HG02610 (cell line): ENCODE results near the gene HLA-G.

Source experiments
- ATAC-seq: cut with Tn5 transposase; IDR thresholded peaks from one replicate; pipeline ENCODE4 v1.9.1; 2021; ENCODE audit warnings: mild to moderate bottlenecking, moderate library complexity; ENCODE audit not compliant: unreplicated experiment

HLA-G gene

DNA sequence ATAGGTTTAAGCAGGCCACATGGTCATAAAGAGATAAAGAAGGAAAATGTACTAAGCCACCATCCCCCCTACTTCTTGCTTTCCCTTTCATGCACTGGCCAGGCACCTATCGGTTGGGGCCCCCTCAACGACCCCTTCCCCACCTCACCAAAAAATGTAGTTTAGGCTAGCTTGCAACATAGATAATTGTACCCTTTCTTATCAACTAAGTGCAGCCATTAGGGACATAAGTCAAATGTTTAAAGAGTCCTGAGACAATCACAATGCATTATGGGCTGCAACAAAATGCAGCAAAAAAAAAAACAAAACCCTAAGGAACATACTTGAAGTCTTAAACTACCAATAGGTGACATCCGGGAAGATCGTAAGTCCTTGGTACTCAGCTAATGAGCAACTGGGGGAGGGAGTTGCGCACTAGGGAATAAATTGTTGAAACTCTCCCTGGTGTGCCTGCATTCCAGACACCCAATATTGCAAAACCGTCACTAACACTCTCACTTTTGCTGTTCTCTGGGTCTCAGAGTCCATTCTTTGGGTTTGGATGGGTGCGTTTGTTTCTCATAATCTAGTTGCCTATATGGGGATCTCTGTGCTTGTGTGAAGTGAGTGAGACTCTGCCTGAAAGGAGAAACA is 12.4 kb upstream of the HLA-G start:
- no peak for ATAC-seq

DNA sequence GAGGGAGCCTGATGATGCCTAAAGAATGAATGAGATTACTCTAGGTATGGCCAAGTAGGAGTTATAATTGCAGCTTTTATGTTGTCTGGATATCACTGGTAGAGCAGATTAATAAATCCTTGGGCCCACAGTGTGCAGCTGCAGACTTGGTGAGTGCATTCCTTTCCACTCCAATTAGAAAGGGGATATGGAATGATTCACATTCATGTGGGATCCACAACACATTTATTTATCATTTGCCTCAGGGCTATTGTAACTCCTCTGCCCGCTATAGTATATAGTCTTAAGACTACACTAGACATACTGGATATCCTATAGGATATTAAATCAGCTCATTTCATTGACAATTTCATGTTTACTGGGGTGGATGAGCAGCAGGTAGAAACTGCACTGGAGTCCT is 11.6 kb upstream of the HLA-G start:
- no peak for ATAC-seq

- ATAC-seq: no peak
Observed at GRCh38 chr6:29818892-29819291, 8.7 kb upstream of the HLA-G start.

GRCh38 chr6:29824144-29824543 is 3.5 kb upstream of the HLA-G start:
- no peak for ATAC-seq

DNA sequence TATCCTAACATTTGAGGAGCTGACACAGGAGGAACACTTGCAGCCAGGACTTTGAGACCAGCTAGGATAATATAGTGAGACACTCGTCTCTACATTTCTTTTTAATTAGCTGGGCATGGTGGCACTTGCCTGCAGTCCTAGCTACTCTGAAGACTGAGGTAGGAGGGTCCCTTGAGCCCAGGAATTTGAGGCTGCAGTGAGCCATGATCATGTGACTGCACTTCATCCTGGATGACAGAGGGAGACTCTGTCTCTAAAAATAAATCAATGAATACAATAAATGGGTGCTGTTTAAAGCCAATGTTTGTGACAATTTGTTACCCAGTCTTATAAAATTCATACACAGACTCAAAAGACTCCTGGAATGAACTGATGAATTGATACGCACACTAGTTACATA is 1.8 kb upstream of the HLA-G start:
- no peak for ATAC-seq

DNA sequence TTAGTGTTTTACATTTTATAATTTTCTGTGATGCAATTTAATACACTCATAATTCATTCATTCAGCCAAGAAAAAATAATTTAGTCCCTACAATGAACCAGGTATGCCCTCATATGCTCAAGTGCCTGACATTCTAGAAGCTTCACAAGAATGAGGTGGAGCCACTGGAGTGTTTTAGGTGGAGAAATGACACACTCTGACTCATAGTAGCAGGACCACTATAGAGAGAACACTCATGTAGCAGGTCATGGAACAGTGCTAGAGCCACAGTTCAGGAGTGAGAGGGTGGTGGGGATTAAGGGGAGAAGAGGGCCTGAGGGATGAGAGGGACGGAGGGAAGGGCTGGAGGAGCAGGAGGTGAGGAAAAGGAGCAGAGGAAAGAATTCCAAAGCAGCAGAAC is 1.4 kb upstream of the HLA-G start:
- no peak for ATAC-seq

- no peak for ATAC-seq
Observed at GRCh38 chr6:29828471-29828797, 809 bp downstream of the HLA-G start.

GRCh38 chr6:29829766-29830165 is 2.1 kb downstream of the HLA-G start:
- ATAC-seq: no peak

GRCh38 chr6:29830409-29830808 is 2.8 kb downstream of the HLA-G start:
- no peak for ATAC-seq

GRCh38 chr6:29831776-29832175 is 4.2 kb downstream of the HLA-G start:
- no peak for ATAC-seq

DNA sequence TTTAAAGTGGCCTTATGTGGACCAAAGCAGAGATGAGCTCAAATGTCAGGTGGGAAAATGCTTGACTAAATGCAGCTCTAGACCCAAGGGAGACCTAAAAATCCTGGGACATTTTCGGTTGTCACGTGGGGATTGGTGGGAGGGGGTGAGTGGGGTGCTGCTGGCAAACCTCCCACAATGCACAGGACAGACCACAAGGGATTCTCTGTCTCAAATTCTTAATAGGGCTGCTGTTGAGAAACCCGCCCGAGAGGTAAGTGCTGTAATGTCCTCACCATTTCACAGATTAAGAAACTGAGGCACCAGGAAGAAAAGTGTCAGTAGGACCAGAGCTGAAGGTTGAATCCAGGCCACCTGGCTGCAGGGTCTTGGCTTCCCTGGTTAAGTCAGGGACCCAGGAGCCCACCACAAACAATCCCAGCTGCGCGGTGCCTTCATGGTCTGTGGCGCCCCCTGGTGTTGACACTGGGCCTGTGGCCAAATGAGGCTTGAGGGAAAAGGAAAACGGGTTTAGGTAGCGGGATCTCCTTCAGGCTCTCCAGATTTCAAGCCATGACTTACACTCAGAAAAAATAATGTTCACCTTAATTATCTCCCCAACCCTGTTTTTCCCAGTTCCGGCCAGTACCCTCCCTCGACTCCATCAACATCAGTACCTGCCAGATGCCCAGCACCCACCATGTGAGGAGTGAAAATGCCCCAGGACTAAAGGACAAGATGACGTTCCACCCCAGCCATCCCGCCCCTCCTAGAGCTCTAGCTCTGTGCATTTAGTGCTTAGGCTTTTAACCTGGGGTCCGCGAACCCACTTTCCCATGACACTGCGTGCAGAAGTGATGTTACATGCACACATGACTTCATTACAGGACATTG is 7.2 kb downstream of the HLA-G start:
- no peak for ATAC-seq

DNA sequence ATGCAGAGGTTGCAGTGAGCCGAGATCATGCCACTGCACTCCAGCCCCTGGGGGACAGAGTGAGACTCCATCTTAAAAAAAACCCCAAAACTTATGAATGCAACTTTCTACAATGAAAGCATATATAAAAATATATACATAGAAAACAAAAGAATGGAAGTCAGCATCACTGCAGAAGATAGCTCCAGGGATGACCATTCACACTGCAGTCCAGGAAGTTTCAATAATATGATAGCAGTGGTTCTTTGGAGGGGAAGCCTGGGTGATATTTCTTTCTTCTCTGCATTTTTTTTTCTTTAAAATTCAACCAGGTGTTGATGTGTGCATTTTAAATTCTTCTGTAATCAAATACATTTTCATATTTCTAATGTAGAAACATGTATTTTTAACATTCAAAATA is 12.3 kb downstream of the HLA-G start:
- ATAC-seq: no peak

- ATAC-seq: no peak
Observed at GRCh38 chr6:29841030-29841429, 13.4 kb downstream of the HLA-G start.

GRCh38 chr6:29845405-29846006 is 17.9 kb downstream of the HLA-G start:
- no peak for ATAC-seq

DNA sequence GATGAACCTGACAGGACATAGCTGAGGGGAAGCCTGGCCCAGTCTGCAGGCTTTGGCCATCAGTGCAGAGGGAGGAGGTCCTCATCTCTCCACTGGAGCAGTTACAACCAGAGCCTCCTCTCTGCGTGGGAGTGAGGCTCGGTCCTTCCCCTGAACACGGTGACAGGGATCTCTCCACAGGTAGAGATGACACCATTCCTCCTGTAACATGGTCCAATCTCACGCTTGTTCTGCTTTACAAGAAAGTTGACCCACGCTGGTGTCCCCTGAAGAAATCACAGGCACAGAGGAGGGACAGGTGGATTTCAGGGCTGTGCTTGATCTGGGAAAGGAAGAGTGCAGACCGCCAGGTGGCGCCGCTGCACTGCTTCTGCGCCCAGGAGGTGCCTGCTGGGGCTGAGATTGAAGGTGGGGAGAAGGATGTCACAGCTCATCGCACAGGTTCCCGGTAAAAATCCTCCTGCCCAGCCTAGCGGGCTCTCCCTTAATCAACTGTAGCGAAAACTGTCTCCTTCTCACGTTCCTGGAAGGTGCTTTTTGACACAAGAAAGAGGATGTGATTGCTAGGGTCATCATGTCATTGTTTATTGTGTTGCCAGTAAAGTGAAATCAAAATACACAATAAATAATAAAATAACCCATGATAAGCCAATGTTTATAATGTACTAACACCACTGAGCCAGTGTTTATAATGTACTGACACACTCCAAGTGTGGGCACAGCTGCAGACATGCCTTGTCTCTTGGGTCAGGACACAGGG is 20.4 kb downstream of the HLA-G start:
- no peak for ATAC-seq

DNA sequence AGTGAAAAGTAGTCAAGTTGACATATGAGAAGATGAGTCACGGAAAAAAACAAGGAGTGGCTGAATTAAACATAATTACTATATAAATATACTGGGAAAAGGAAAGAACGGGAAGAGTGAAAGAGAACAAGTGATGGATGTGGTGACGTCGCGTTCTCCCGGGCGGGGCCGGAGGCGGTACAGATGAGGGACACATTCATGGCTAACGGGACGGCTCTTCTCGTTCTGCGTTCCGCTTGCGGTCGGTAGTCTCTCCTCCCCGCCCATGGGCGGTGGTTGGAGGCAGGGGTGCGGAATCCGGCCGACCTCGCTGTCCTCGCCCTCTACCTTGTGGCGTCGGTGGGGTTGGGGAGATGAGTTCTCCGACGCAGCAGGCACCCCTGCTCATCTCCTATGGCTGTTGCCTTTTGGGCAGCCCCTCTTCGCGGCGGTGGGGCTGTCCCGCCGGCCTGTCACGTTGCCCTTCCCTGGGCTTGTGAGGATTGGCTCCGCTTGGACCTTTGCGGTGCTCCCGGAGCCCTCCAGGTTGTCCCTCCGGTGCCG is 22.5 kb downstream of the HLA-G start:
- ATAC-seq: no peak

DNA sequence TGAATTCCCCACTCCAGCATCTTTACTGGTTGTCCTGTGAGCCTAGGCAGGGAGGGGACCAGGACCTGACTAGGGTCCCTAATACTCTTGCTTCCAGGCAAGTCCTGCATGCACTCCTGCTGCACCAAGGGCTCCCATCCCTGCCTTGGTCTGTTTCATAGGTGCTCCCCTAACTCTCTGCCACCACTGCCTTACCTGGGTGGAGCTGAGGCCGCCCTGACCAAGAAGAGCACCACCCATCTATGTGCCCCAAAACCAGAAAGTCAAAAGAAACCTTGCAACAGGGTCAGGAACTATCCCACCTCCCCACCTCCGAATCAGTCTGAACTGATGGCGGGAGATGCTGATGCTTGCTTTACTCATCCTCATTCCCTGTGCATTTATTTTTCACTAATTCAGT is 23.6 kb downstream of the HLA-G start:
- no peak for ATAC-seq

GRCh38 chr6:29853245-29853644 is 25.6 kb downstream of the HLA-G start:
- no peak for ATAC-seq

DNA sequence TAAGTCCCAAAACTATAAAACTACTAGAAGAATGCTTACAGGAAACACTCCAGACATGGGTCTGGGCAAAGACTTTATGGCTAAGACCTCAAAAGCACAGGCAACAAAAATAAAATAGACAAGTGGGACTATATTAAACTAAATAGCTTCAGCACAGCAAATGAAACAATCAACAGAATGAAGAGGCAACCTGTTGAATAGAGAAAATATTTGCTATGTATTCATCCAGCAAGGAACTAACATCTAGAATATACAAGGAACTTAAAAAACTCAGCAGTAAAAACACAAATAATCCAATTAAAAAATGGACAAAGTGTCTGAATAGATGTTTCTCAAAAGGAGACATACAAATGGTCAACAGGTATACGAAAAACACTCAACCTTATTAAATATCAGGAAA is 30.4 kb downstream of the HLA-G start:
- no peak for ATAC-seq

DNA sequence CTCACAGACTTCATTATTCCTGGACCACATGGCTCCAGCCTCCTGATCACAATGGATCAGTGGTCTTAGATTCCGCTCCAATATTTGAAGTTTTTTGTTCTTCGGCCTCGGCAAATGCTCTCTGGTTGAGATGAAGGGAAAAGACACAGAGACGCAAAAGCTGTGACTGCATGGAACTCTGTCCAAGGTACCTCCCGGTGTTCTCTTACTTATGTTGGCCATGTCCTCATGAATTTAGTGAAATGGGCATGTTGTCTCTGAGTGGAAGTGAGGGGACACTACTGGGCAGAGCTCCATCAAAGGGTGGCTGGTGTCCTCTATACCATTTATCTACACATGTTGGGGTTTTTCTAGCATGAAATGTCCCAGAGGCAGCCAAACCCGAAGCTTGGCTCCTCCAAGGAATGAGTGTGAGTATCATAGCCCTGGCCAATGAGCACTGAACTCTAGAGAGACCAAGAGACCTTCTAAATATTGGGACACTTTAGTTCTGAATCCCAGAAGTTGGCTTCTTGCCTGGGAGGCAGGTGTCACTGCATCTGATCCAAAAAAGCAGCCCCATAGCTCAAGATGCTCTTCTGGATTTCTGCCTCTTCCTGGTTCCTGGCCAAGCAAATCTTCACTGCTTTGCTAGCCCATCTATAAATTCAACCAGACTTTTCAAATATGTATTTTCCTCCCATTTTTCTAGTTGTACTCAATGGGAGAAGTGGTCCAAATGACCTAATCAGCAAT is 34.1 kb downstream of the HLA-G start:
- no peak for ATAC-seq
